GM12878 (cell line): Measurements from ENCODE around the gene PPP2R5A. TPM values are rescaled to one million over a fixed set of nuclear protein-coding genes. Genes with fewer than 3 reads are reported as not detected.

ENCODE experiments used
- ATAC-seq: fragments of 200-7000 bp; cut with Tn5 transposase; 3 replicates; pipeline ENCODE4 v1.9.1; 2020; ENCODE audit warnings: mild to moderate bottlenecking, moderate library complexity
- BruUV-seq: library from RNA; stranded (reverse); fragments of 400-500 nt; replicated peaks from 2 replicates; lab custom pipeline; 2021; lab: Mats Ljungman, UMichigan
- CTCF ChIA-PET: fragments of 300-600 bp; sonication (Branson Sonifier 250); formaldehyde crosslinking; extraction: SDS; loops from one replicate; lab custom pipeline; 2021; ENCODE audit warnings: inconsistent platforms; lab: Yijun Ruan, JAX
- POLR2A ChIA-PET: fragments of 350-600 bp; formaldehyde crosslinking; extraction: SDS; loops from one replicate; lab custom pipeline; 2021; ENCODE audit warnings: inconsistent platforms; lab: Charles Lee
- RAD21 ChIA-PET: fragments of 300-600 bp; sonication (Branson Sonifier 250); formaldehyde crosslinking; loops from one replicate; lab custom pipeline; 2023; ENCODE audit warnings: antibody characterized with exemption; ENCODE audit not compliant: unreplicated experiment; lab: Charles Lee
- SMC1A ChIA-PET: fragments of 300-600 bp; sonication (Branson Sonifier 250); formaldehyde crosslinking; loops from one replicate; lab custom pipeline; 2023; ENCODE audit not compliant: unreplicated experiment, uncharacterized antibody; lab: Charles Lee
- DNase-seq: peaks from one replicate; pipeline ENCODE4 v3.0.0-alpha.2; 2011; ENCODE audit warnings: low read depth, low spot score
- FAIRE-seq: peaks from 3 replicates; lab custom pipeline; 2011; peaks lifted over from hg19 to GRCh38; lab: Jason Lieb, UNC
- H2AFZ ChIP-seq: 2 replicates; pipeline ENCODE4 v1.6.0; 2011; ENCODE audit warnings: low read depth, low read length, control low read depth; ENCODE audit not compliant: control insufficient read depth
- H3K27ac ChIP-seq: 2 replicates; pipeline ENCODE4 v1.5.1; 2011; ENCODE audit warnings: control low read depth; ENCODE audit not compliant: control insufficient read depth, insufficient read depth
- H3K27me3 ChIP-seq, 2 experiments: replicated peaks in 1 of 2; 2 replicates each; pipeline versions ENCODE4 v1.6.0 to v1.6.1; 2011; ENCODE audit warnings: low read length in 1 of 2; ENCODE audit not compliant: control insufficient read depth in 2 of 2, insufficient read depth in 2 of 2
- H3K36me3 ChIP-seq, 2 experiments: 2 replicates each; pipeline ENCODE4 v1.5.1; 2011; ENCODE audit warnings: low read length in 1 of 2; ENCODE audit not compliant: control insufficient read depth in 2 of 2, insufficient read depth in 2 of 2
- H3K4me1 ChIP-seq: 2 replicates; pipeline ENCODE4 v1.6.1; 2011; ENCODE audit warnings: mild to moderate bottlenecking, low read length, moderate library complexity, mixed read lengths; ENCODE audit not compliant: control insufficient read depth, insufficient read depth
- H3K4me2 ChIP-seq: 2 replicates; pipeline ENCODE4 v1.6.0; 2011; ENCODE audit warnings: control low read depth; ENCODE audit not compliant: control insufficient read depth, insufficient read depth
- H3K4me3 ChIP-seq: fragments of 200-600 bp; sonication (generic); 2 replicates; pipeline ENCODE4 v1.5.1; 2016
- H3K79me2 ChIP-seq: 2 replicates; pipeline ENCODE4 v1.6.0; 2011; ENCODE audit warnings: low read length; ENCODE audit not compliant: control insufficient read depth, insufficient read depth
- H3K9ac ChIP-seq: 2 replicates; pipeline ENCODE4 v1.8.0; 2011; ENCODE audit warnings: low read length, control low read depth, mixed read lengths; ENCODE audit not compliant: control insufficient read depth, insufficient read depth
- H3K9me3 ChIP-seq: replicated peaks from 3 replicates; pipeline ENCODE4 v1.5.1; 2011; ENCODE audit warnings: mild to moderate bottlenecking, low read length; ENCODE audit not compliant: control insufficient read depth, insufficient read depth
- H4K20me1 ChIP-seq: 2 replicates; pipeline ENCODE4 v1.6.0; 2011; ENCODE audit not compliant: control insufficient read depth, insufficient read depth
- ESRRA ChIP-seq: IDR thresholded peaks from 2 replicates; pipeline ENCODE4 v1.6.1; 2012; ENCODE audit warnings: mild to moderate bottlenecking, low read length, improper control_type of control experiment
- FOXM1 ChIP-seq: IDR thresholded peaks from 2 replicates; pipeline ENCODE4 v1.6.1; 2012; ENCODE audit warnings: low read depth, mild to moderate bottlenecking, inconsistent platforms, low read length, moderate library complexity
- LARP7 ChIP-seq: fragments of 450-650 bp; IDR thresholded peaks from 2 replicates; pipeline ENCODE4 v1.6.1; 2017; ENCODE audit warnings: mild to moderate bottlenecking
- MAX ChIP-seq: IDR thresholded peaks from 2 replicates; pipeline ENCODE4 v1.6.1; 2012; ENCODE audit warnings: low read depth, low read length, improper control_type of control experiment
- MYB ChIP-seq: fragments of 150-350 bp; IDR thresholded peaks from 2 replicates; pipeline ENCODE4 v1.6.1; 2014; ENCODE audit warnings: mild to moderate bottlenecking, low read depth, low read length, borderline replicate concordance
- NR2F1 ChIP-seq: fragments of 450-650 bp; conservative IDR thresholded peaks from 2 replicates; pipeline ENCODE4 v1.6.1; 2017; ENCODE audit warnings: mild to moderate bottlenecking
- PKNOX1 ChIP-seq: fragments of 450-650 bp; IDR thresholded peaks from 2 replicates; pipeline ENCODE4 v1.6.1; 2016; ENCODE audit warnings: mild to moderate bottlenecking
- RAD21 ChIP-seq: IDR thresholded peaks from 2 replicates; pipeline ENCODE4 v1.6.1; 2011; ENCODE audit warnings: mild to moderate bottlenecking, low read depth, low read length, moderate library complexity; ENCODE audit not compliant: insufficient read depth
- RB1 ChIP-seq: fragments of 450-650 bp; formaldehyde crosslinking; IDR thresholded peaks from 2 replicates; pipeline ENCODE4 v1.6.1; 2017; ENCODE audit warnings: mild to moderate bottlenecking, borderline replicate concordance
- SMAD5 ChIP-seq: IDR thresholded peaks from 2 replicates; pipeline ENCODE4 v1.6.1; 2016; ENCODE audit warnings: antibody characterized with exemption, low read depth
- SMARCA5 ChIP-seq: fragments of 450-650 bp; IDR thresholded peaks from 2 replicates; pipeline ENCODE4 v1.6.1; 2017; ENCODE audit warnings: mild to moderate bottlenecking
- SMC3 ChIP-seq: IDR thresholded peaks from 2 replicates; pipeline ENCODE4 v1.6.1; 2011; ENCODE audit warnings: low read length, improper control_type of control experiment, borderline replicate concordance
- USF2 ChIP-seq: IDR thresholded peaks from 2 replicates; pipeline ENCODE4 v1.6.1; 2011; ENCODE audit warnings: low read depth, low read length, improper control_type of control experiment, borderline replicate concordance
- YY1 ChIP-seq: IDR thresholded peaks from 2 replicates; pipeline ENCODE4 v1.6.1; 2011; ENCODE audit warnings: low read depth, mild to moderate bottlenecking, low read length
- ZNF24 ChIP-seq: fragments of 450-650 bp; IDR thresholded peaks from 2 replicates; pipeline ENCODE4 v1.6.1; 2017; ENCODE audit warnings: antibody characterized with exemption, mild to moderate bottlenecking
- WGBS: methylation state at CpG from one replicate; pipeline ENCODE4 v1.1.6; 2016; ENCODE audit warnings: low lambda C conversion rate; ENCODE audit not compliant: insufficient replicate concordance, insufficient coverage; ENCODE audit errors: missing lambda C conversion rate; 5-methylcytosine and 5-hydroxymethylcytosine counted together
- in situ Hi-C: fragments of 300-500 bp; cut with MboI; formaldehyde crosslinking; loops from 9 replicates; pipeline ENCODE4 v1.14.3; 2018; ENCODE audit warnings: mixed read lengths
- intact Hi-C: fragments of 100-400 bp; cut with micrococcal nuclease; formaldehyde crosslinking; loops from one replicate; pipeline ENCODE4 v1.14.2; 2022; ENCODE audit not compliant: unreplicated experiment
- polyA plus RNA-seq, 11 experiments: library from polyadenylated mRNA; depleted of rRNA in 4 of 11; unstranded in 6 of 11; stranded (reverse) in 5 of 11; fragments of >200 nt; fragmentation: Nextera tagmentation in 4 of 11; fragmentation: Illumina TruSeq in 1 of 11; extraction: Ambion mirVana in 4 of 11; extraction: Trizol in 1 of 11; gene quantifications; 1 replicate in 1 of 11; 2 replicates in 10 of 11; pipeline versions ENCODE4 v1.2.1 to v1.2.3, GENCODE V29; 2011 to 2016; ENCODE audit warnings: inconsistent platforms in 2 of 11, missing spikeins in 2 of 11, low read depth in 1 of 11
- total RNA-seq, 4 experiments: library from RNA; depleted of rRNA in 3 of 4; stranded (reverse); fragments of >200 nt in 3 of 4; fragmentation: Illumina TruSeq in 1 of 4; extraction: Trizol in 1 of 4; gene quantifications; 2 replicates each; pipeline versions ENCODE4 v1.2.1 to v1.2.3, GENCODE V29; 2013 to 2021
- TF ChIP-seq, protein P1 (sequence below), 3 experiments: IDR thresholded peaks in 2 of 3; conservative IDR thresholded peaks in 1 of 3; 2 replicates each; pipeline ENCODE4 v1.5.1; 2011; ENCODE audit warnings: low read depth in 3 of 3, low read length in 3 of 3, mild to moderate bottlenecking in 3 of 3, control low read depth in 2 of 3, moderate library complexity in 2 of 3, inconsistent platforms in 1 of 3, mixed read lengths in 1 of 3; ENCODE audit not compliant: control insufficient read depth in 2 of 3, insufficient read depth in 1 of 3; ENCODE audit errors: extremely low read depth in 1 of 3

Gene PPP2R5A
- total and polyA plus RNA-seq, 10 of the 15 experiments (the other 5 are each of a cell fraction or from before 2014, with no cell fraction given): 15.4 to 40.6 (median 32.5) TPM

DNA sequence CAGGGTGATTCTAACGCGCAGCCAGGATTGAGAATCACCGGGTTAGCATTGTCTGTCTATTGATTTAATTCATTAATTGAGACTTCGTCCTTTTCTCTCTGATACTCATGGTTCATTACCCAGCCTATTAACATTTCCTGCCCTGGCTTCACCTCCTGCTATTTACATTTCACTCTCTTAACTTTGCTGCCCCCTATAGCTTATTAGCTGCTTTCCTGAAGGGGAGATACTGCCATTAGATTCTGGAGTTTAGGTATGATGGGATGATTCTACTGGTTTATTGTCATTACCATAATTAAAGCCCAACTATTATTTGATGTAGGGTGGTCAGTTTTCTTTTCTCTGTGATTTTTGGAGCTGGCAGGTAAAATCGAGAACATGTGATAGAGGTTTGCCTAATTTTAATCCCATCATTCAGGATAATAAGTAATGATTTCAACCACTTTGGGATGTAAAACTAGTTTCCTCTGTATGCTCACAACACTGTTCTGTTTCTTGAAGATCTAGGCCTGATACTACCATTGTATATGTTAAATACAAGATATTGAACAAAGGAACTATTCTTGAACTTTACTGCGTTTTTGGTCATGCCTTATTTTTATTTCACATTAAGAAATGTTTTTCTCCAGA is 6.4 kb downstream of the PPP2R5A start:
- POLR2A ChIA-PET: interaction anchor here (0.6 to 1.7 kb wide), 4 partner anchors 21 to 221 kb away, joined by 3 to 4 read pairs (median 3); no protein-coding TSS in a partner anchor
- Histone ChIP-seq H3K79me2 (peaks cover 92% of the 10 kb centered on the region), H3K4me2 (peak overlapping the region; percentile 66), H2AFZ (no peak overlapping the region), H4K20me1 (0 out of 2 replicates have a peak, but pooled peaks cover 2% of the 10 kb centered on the region), H3K27ac (no peak overlapping the region), H3K27me3 (no peaks in the 10 kb centered on the region), H3K9me3 (no peaks in the 10 kb centered on the region), H3K4me1 (peaks cover 18% of the 10 kb centered on the region), H3K9ac (no peak overlapping the region), H3K36me3 (no peaks in the 10 kb centered on the region), H3K4me3 (peak overlapping the region; percentile 54; the same call in 1 of the 2 replicates)
- no peak for TF ChIP-seq PKNOX1
- TF ChIP-seq ZNF24: peak; percentile 55; the same call in 1 of the 2 replicates
- 0 out of 2 replicates have a peak, but pooled peaks have one; percentile 17 for TF ChIP-seq YY1
- peak; percentile 40; the same call in 1 of the 2 replicates for TF ChIP-seq SMARCA5
- TF ChIP-seq NR2F1: peak; percentile 55; the same call in 1 of the 2 replicates
- TF ChIP-seq FOXM1: 0 out of 2 replicates have a peak, but pooled peaks have one; percentile 32
- no peak for TF ChIP-seq USF2
- TF ChIP-seq LARP7: no peak
- TF ChIP-seq SMAD5: 0 out of 2 replicates have a peak, but pooled peaks have one; percentile 29
- TF ChIP-seq MYB: no peak
- TF ChIP-seq MAX: no peak
- TF ChIP-seq, protein P1, sequence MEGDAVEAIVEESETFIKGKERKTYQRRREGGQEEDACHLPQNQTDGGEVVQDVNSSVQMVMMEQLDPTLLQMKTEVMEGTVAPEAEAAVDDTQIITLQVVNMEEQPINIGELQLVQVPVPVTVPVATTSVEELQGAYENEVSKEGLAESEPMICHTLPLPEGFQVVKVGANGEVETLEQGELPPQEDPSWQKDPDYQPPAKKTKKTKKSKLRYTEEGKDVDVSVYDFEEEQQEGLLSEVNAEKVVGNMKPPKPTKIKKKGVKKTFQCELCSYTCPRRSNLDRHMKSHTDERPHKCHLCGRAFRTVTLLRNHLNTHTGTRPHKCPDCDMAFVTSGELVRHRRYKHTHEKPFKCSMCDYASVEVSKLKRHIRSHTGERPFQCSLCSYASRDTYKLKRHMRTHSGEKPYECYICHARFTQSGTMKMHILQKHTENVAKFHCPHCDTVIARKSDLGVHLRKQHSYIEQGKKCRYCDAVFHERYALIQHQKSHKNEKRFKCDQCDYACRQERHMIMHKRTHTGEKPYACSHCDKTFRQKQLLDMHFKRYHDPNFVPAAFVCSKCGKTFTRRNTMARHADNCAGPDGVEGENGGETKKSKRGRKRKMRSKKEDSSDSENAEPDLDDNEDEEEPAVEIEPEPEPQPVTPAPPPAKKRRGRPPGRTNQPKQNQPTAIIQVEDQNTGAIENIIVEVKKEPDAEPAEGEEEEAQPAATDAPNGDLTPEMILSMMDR (IDR thresholded peaks at IDR 0.05 in 2 of 3, conservative IDR thresholded peaks at IDR 0.05 in 1 of 3; ENCODE audit: control insufficient read depth in 2 of 3, extremely low read depth in 1 of 3, insufficient read depth in 1 of 3, low read depth in 3 of 3, low read length in 3 of 3): peak; percentile 63 to 87 (median 76); a peak in 5 of 6 replicates
- TF ChIP-seq ESRRA: no peak
- TF ChIP-seq RB1: peak; percentile 38; the same call in 1 of the 2 replicates
- peak; percentile 75 for TF ChIP-seq SMC3
- peak; percentile 93 for TF ChIP-seq RAD21
- SMC1A ChIA-PET: interaction anchor here (0.6 to 7.8 kb wide), 26 partner anchors 14 to 613 kb away, joined by 3 to 130 read pairs (median 4); partner anchors contain the start of genes DTL and INTS7
- peak; percentile 86 for FAIRE-seq
- DNase-seq: no peak
- RAD21 ChIA-PET: interaction anchor here (0.7 to 6.3 kb wide), 23 partner anchors 20 to 616 kb away, joined by 3 to 75 read pairs (median 4); partner anchors contain the start of genes DTL, INTS7 and NEK2
- CTCF ChIA-PET: interaction anchor here (0.7 to 7.0 kb wide), 35 partner anchors 8 to 620 kb away, joined by 3 to 122 read pairs (median 4); partner anchors contain the start of genes DTL and INTS7
- 38% methylated on average over 6 of the region's 6 CpGs for WGBS
- in situ Hi-C loops (loop anchor here (5.0 kb wide), 1 partner anchor 209 kb away; no protein-coding TSS in a partner anchor), intact Hi-C loops (loop anchor here (1.0 to 10.0 kb wide), 6 partner anchors 129 to 717 kb away; partner anchors contain the start of gene SLC30A1)
- ATAC-seq: peak; percentile 87
- BruUV-seq: no TSS peak
